LNCaP clone FGC (cell line): ENCODE measurements around the gene KHDC1L.
"Not testable (repeated sequence)": the region's sequence is repeated elsewhere in the genome, so short reads cannot be mapped to it uniquely, and the experiment has no call there.

Experiments used
- DNase-seq: peaks from one replicate; pipeline ENCODE4 v3.0.0-alpha.2; 2011; ENCODE audit warnings: low read depth
- H3K4me3 ChIP-seq: 2 replicates; pipeline ENCODE4 v1.5.1; 2011; ENCODE audit warnings: mild to moderate bottlenecking, low read depth, low read length, control low read depth
- CTCF ChIP-seq: IDR thresholded peaks from 2 replicates; pipeline ENCODE4 v1.5.1; 2012; ENCODE audit warnings: mild to moderate bottlenecking; ENCODE audit not compliant: control insufficient read depth, insufficient read depth; ENCODE audit errors: extremely low read depth

The KHDC1L gene

GRCh38 chr6:73207221-73207837 lies 18.0 kb downstream of the KHDC1L start:
- TF ChIP-seq CTCF, result no peak
- DNase-seq, result no peak

GRCh38 chr6:73204252-73204651 lies 21.0 kb downstream of the KHDC1L start:
- TF ChIP-seq CTCF, result no peak
- H3K4me3 ChIP-seq, result no peak overlapping the region
- no peak for DNase-seq

More at GRCh38 chr6:73207221-73207837, 18.0 kb downstream of the KHDC1L start:
- no peak overlapping the region for H3K4me3 ChIP-seq

- H3K4me3 ChIP-seq, result no peak overlapping the region
- no peak for TF ChIP-seq CTCF
- no peak for DNase-seq
These were observed 22.2 kb downstream of the KHDC1L start for GRCh38 chr6:73203098-73203497.

GRCh38 chr6:73200735-73201134 lies 24.6 kb downstream of the KHDC1L start:
- no peak overlapping the region for H3K4me3 ChIP-seq
- DNase-seq, result no peak

GRCh38 chr6:73200247-73200646 lies 25.0 kb downstream of the KHDC1L start:
- TF ChIP-seq CTCF, result no peak
- H3K4me3 ChIP-seq, result no peak overlapping the region
- DNase-seq, result no peak

More at GRCh38 chr6:73200735-73201134, 24.6 kb downstream of the KHDC1L start:
- no peak for TF ChIP-seq CTCF

- TF ChIP-seq CTCF, result no peak
- DNase-seq, result no peak
- H3K4me3 ChIP-seq, result no peak overlapping the region
These were observed 30.6 kb downstream of the KHDC1L start for GRCh38 chr6:73194744-73195143.

- not testable (repeated sequence) for DNase-seq, H3K4me3 ChIP-seq
These were observed 32.0 kb downstream of the KHDC1L start for GRCh38 chr6:73193302-73193701.
